SK-N-SH treated with all-trans-retinoic acid at 6 μM for 48 hours (cell line): ENCODE measurements around the gene EXOC4.

ENCODE experiments used
- ATAC-seq: fragments of 200-7000 bp; cut with Tn5 transposase; 3 replicates; pipeline ENCODE4 v1.9.1; 2020; ENCODE audit warnings: mild to moderate bottlenecking, moderate library complexity
- ARNTL ChIP-seq: fragments of 450-650 bp; formaldehyde crosslinking; IDR thresholded peaks from 2 replicates; pipeline ENCODE4 v1.5.0; 2020; ENCODE audit warnings: low read depth, mild to moderate bottlenecking, moderate library complexity, borderline replicate concordance
- BACH2 ChIP-seq: fragments of 250-450 bp; sonication (Bioruptor Pico); IDR thresholded peaks from 2 replicates; pipeline ENCODE4 v1.9.0; 2021; ENCODE audit warnings: mild to moderate bottlenecking, borderline replicate concordance
- CSRNP3 ChIP-seq: fragments of 250-450 bp; sonication (Bioruptor Pico); IDR thresholded peaks from 2 replicates; pipeline ENCODE4 v1.5.1; 2021; ENCODE audit warnings: mild to moderate bottlenecking, moderate library complexity
- ESRRG ChIP-seq: fragments of 250-450 bp; sonication (Bioruptor Pico); IDR thresholded peaks from 2 replicates; pipeline ENCODE4 v1.6.1; 2021; ENCODE audit warnings: mild to moderate bottlenecking
- GLIS3 ChIP-seq: fragments of 250-450 bp; sonication (Bioruptor Pico); IDR thresholded peaks from 2 replicates; pipeline ENCODE4 v1.5.0; 2020; ENCODE audit warnings: mild to moderate bottlenecking, moderate library complexity
- ISL1 ChIP-seq: fragments of 250-450 bp; sonication (Bioruptor Pico); IDR thresholded peaks from 2 replicates; pipeline ENCODE4 v2.1.2; 2022; ENCODE audit warnings: mild to moderate bottlenecking, moderate library complexity
- OSR1 ChIP-seq: fragments of 250-450 bp; sonication (Bioruptor Pico); IDR thresholded peaks from 2 replicates; pipeline ENCODE4 v1.8.0; 2022; ENCODE audit warnings: moderate library complexity, mild to moderate bottlenecking, inconsistent platforms
- PATZ1 ChIP-seq: fragments of 250-450 bp; sonication (Bioruptor Pico); IDR thresholded peaks from 2 replicates; pipeline ENCODE4 v1.8.0; 2020; ENCODE audit warnings: mild to moderate bottlenecking, moderate library complexity, borderline replicate concordance
- POU6F1 ChIP-seq: fragments of 250-450 bp; sonication (Bioruptor Pico); IDR thresholded peaks from 2 replicates; pipeline ENCODE4 v1.8.0; 2021; ENCODE audit warnings: low read depth, mild to moderate bottlenecking, moderate library complexity, borderline replicate concordance
- PPARA ChIP-seq: fragments of 250-450 bp; sonication (Bioruptor Pico); IDR thresholded peaks from 2 replicates; pipeline ENCODE4 v1.5.0; 2020; ENCODE audit warnings: mild to moderate bottlenecking, borderline replicate concordance
- RARB ChIP-seq: fragments of 250-450 bp; sonication (Bioruptor Pico); IDR thresholded peaks from 2 replicates; pipeline ENCODE4 v1.8.0; 2021; ENCODE audit warnings: mild to moderate bottlenecking, moderate library complexity
- SNAI2 ChIP-seq: fragments of 250-450 bp; sonication (Bioruptor Pico); IDR thresholded peaks from 2 replicates; pipeline ENCODE4 v1.5.0; 2020; ENCODE audit warnings: mild to moderate bottlenecking, moderate library complexity
- TCF4 ChIP-seq: fragments of 250-450 bp; sonication (Bioruptor Pico); IDR thresholded peaks from 2 replicates; pipeline ENCODE4 v1.8.0; 2021; ENCODE audit warnings: mild to moderate bottlenecking, moderate library complexity, borderline replicate concordance
- TOX ChIP-seq: fragments of 250-450 bp; sonication (Bioruptor Pico); IDR thresholded peaks from 2 replicates; pipeline ENCODE4 v1.8.0; 2021; ENCODE audit warnings: mild to moderate bottlenecking, moderate library complexity, borderline replicate concordance
- TSHZ2 ChIP-seq: fragments of 250-450 bp; sonication (Bioruptor Pico); IDR thresholded peaks from 2 replicates; pipeline ENCODE4 v1.5.0; 2020; ENCODE audit warnings: mild to moderate bottlenecking, moderate library complexity
- ZC3H10 ChIP-seq: fragments of 250-450 bp; sonication (Bioruptor Pico); IDR thresholded peaks from 2 replicates; pipeline ENCODE4 v1.5.1; 2021; ENCODE audit warnings: mild to moderate bottlenecking, moderate library complexity
- ZFP3 ChIP-seq: fragments of 250-450 bp; sonication (Bioruptor Pico); IDR thresholded peaks from 2 replicates; pipeline ENCODE4 v1.5.0; 2020; ENCODE audit warnings: mild to moderate bottlenecking, moderate library complexity
- ZFP30 ChIP-seq: fragments of 450-650 bp; formaldehyde crosslinking; IDR thresholded peaks from 2 replicates; pipeline ENCODE4 v1.5.0; 2022; ENCODE audit warnings: mild to moderate bottlenecking, moderate library complexity
- ZNF565 ChIP-seq: fragments of 450-650 bp; formaldehyde crosslinking; conservative IDR thresholded peaks from 2 replicates; pipeline ENCODE4 v1.5.0; 2020; ENCODE audit warnings: low read depth, mild to moderate bottlenecking, moderate library complexity

Gene EXOC4

GRCh38 chr7:133331861-133332260 lies 79.0 kb downstream of the EXOC4 start:
- ATAC-seq = no peak
- TF ChIP-seq ESRRG (CRISPR knock-in tag) (no peak), OSR1 (no peak), ZFP3 (CRISPR knock-in tag) (no peak), ZFP30 (CRISPR knock-in tag) (no peak), POU6F1 (CRISPR knock-in tag) (no peak), GLIS3 (CRISPR knock-in tag) (no peak), TSHZ2 (no peak), PATZ1 (CRISPR knock-in tag) (no peak), ZC3H10 (CRISPR knock-in tag) (no peak), PPARA (CRISPR knock-in tag) (no peak), TOX (no peak), RARB (CRISPR knock-in tag) (no peak), TCF4 (CRISPR knock-in tag) (no peak), SNAI2 (CRISPR knock-in tag) (no peak), CSRNP3 (CRISPR knock-in tag) (no peak), BACH2 (no peak), ZNF565 (CRISPR knock-in tag) (no peak)

GRCh38 chr7:133339772-133340171 lies 86.9 kb downstream of the EXOC4 start:
- no peak for ATAC-seq

GRCh38 chr7:133344275-133344674 lies 91.4 kb downstream of the EXOC4 start:
- peak; percentile 76 for ATAC-seq
- no peak for TF ChIP-seq ZC3H10 (CRISPR knock-in tag)
- TF ChIP-seq ZFP30 (CRISPR knock-in tag) = no peak
- TF ChIP-seq TOX = no peak
- no peak for TF ChIP-seq GLIS3 (CRISPR knock-in tag)
- TF ChIP-seq ZFP3 (CRISPR knock-in tag) = no peak
- TF ChIP-seq ARNTL (CRISPR knock-in tag) = no peak
- no peak for TF ChIP-seq TCF4 (CRISPR knock-in tag)
- no peak for TF ChIP-seq TSHZ2
- no peak for TF ChIP-seq CSRNP3 (CRISPR knock-in tag)
- TF ChIP-seq ISL1 = no peak

More at GRCh38 chr7:133339772-133340171, 86.9 kb downstream of the EXOC4 start:
- TF ChIP-seq SNAI2 (CRISPR knock-in tag) (no peak), ESRRG (CRISPR knock-in tag) (no peak), PPARA (CRISPR knock-in tag) (no peak), ZFP3 (CRISPR knock-in tag) (no peak), TCF4 (CRISPR knock-in tag) (no peak), TOX (no peak), POU6F1 (CRISPR knock-in tag) (no peak)
